DND-41 (cell line): ENCODE measurements around the gene CTNNA3.

Experiments
- CTCF ChIP-seq: IDR thresholded peaks from 2 replicates; pipeline ENCODE4 v1.5.1; 2012; ENCODE audit warnings: borderline replicate concordance, low read length, moderate library complexity, mild to moderate bottlenecking; ENCODE audit not compliant: poor library complexity, severe bottlenecking; ENCODE audit errors: extremely low read depth
- EZH2 ChIP-seq: IDR thresholded peaks from 3 replicates; pipeline ENCODE4 v1.6.1; 2012; ENCODE audit warnings: borderline replicate concordance, low read depth, mild to moderate bottlenecking, moderate library complexity, low read length, inconsistent platforms; ENCODE audit not compliant: severe bottlenecking

DNA sequence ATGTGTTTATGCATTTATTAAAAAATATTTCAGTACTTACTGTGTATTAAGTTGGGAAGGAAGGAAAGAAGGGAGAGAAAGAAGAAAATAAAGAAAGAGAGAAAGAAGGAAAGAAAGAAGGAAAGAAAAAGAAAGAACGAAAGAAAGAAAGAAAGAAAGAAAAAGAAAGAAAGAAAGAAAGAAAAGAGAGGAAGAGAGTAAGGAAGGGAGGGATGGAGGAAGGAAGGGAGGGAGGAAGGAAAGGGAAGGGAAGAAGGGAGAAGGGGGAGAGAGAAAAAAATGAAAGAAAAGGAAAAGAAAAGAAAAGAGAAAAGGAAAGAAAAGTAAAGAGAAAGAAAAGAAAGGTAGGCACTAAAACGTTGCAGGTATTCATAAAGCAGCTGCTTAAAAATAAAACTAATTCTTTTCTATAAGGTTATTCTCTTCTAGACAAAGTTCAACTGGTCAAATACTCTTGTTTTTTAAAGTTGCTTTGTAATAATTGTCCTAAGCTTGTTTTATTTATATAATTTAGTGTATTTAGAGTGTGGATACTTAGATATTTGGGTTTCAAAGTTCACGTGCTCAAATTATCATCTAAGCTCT is 1473.4 kb downstream of the CTNNA3 start:
- no peak for TF ChIP-seq CTCF
- no peak for TF ChIP-seq EZH2
